Sigmoid colon (tissue), 4 donors: ENCODE data around the gene NODAL.

Experiments
- EP300 ChIP-seq, 4 donors: sonication (generic); formaldehyde crosslinking; IDR thresholded peaks; one replicate each; pipeline ENCODE4 v1.6.1; 2017; ENCODE audit warnings: antibody characterized with exemption in 4 of 4
- POLR2A ChIP-seq, 2 donors: fragments of 450-650 bp; IDR thresholded peaks; one replicate each; pipeline ENCODE4 v1.6.1; 2016; ENCODE audit warnings: antibody characterized with exemption in 2 of 2, mild to moderate bottlenecking in 2 of 2, moderate library complexity in 2 of 2
- TF ChIP-seq, protein P1 (sequence below), 4 experiments: fragments of 450-650 bp in 3 of 4; fragments of 200-600 bp in 1 of 4; IDR thresholded peaks; one replicate each; pipeline ENCODE4 v1.5.1; 2016 to 2019; ENCODE audit warnings: antibody characterized with exemption in 4 of 4, mild to moderate bottlenecking in 3 of 4, moderate library complexity in 2 of 4

DNA sequence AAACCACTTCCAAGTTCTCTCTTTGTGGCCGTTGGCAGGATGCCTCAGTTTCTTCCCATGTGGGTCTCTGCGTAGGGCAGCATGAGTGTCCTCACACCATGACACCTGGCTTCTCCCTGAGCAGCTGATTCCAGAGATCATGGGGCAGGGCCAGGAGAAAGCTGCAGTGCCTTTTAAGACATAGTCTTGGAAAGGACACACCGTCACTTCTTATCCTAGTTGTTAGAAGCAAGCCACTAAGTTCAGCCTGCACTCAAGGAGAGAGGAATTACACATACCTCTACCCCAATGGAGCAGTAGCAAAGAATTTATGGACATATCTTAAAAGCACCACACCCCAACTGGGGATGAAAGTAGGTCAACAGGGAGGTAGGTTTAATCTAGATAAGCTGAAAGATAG, 16.4 kb downstream of the NODAL start:
- TF ChIP-seq, protein P1, sequence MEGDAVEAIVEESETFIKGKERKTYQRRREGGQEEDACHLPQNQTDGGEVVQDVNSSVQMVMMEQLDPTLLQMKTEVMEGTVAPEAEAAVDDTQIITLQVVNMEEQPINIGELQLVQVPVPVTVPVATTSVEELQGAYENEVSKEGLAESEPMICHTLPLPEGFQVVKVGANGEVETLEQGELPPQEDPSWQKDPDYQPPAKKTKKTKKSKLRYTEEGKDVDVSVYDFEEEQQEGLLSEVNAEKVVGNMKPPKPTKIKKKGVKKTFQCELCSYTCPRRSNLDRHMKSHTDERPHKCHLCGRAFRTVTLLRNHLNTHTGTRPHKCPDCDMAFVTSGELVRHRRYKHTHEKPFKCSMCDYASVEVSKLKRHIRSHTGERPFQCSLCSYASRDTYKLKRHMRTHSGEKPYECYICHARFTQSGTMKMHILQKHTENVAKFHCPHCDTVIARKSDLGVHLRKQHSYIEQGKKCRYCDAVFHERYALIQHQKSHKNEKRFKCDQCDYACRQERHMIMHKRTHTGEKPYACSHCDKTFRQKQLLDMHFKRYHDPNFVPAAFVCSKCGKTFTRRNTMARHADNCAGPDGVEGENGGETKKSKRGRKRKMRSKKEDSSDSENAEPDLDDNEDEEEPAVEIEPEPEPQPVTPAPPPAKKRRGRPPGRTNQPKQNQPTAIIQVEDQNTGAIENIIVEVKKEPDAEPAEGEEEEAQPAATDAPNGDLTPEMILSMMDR (IDR thresholded peaks at IDR 0.05) = no peak
- no peak for TF ChIP-seq POLR2A (IDR thresholded peaks at IDR 0.05)
- no peak for TF ChIP-seq EP300 (IDR thresholded peaks at IDR 0.05)
